Neuron (in vitro differentiated cells): ENCODE measurements around the gene PRKD1.

ENCODE experiments used
- H2AFZ ChIP-seq: one replicate; pipeline ENCODE4 v1.6.1; 2013; ENCODE audit warnings: low read depth, mild to moderate bottlenecking, inconsistent platforms, low read length, moderate library complexity
- H3K27me3 ChIP-seq: one replicate; pipeline ENCODE4 v1.6.1; 2013; ENCODE audit warnings: low read length; ENCODE audit not compliant: insufficient read depth
- H3K36me3 ChIP-seq: one replicate; pipeline ENCODE4 v1.6.1; 2013; ENCODE audit warnings: low read length; ENCODE audit not compliant: insufficient read depth
- H3K4me1 ChIP-seq: one replicate; pipeline ENCODE4 v1.6.1; 2013; ENCODE audit warnings: low read length; ENCODE audit not compliant: insufficient read depth
- H3K4me3 ChIP-seq: 2 replicates; pipeline ENCODE4 v1.5.1; 2013; ENCODE audit warnings: mild to moderate bottlenecking, low read length, moderate library complexity
- H3K9me3 ChIP-seq: one replicate; pipeline ENCODE4 v1.6.1; 2013; ENCODE audit warnings: low read length

The PRKD1 gene

GRCh38 chr14:29925101-29925722, 2.4 kb downstream of the PRKD1 start:
- peaks cover 14% of the 10 kb centered on the region for H3K4me1 ChIP-seq
- no peak overlapping the region for H3K4me3 ChIP-seq
- H3K36me3 ChIP-seq, result no peaks in the 10 kb centered on the region
- no peaks in the 10 kb centered on the region for H3K9me3 ChIP-seq
- no peak overlapping the region for H2AFZ ChIP-seq
- H3K27me3 ChIP-seq, result peaks cover 13% of the 10 kb centered on the region

DNA sequence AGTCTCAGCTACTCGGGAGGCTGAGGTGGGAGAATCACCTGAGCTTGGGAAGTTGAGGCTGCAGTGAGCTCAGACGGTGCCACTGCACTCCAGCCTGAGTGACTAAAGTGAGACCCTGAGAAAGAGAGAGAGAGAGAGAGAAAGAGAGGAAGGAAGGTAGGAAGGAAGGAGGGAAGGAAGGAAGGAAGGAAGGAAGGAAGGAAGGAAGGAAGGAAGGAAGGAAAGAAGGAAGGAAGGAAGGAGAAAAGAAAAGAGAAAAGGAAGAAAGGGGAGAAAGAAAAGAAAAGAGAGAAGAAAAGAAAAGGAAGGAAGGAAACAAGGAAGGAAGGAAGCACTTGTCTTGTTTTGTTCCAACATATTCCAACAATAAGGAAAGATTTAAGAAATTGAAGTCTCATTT, 7.8 kb downstream of the PRKD1 start:
- H2AFZ ChIP-seq, result no peak overlapping the region
- no peaks in the 10 kb centered on the region for H3K27me3 ChIP-seq
- H3K36me3 ChIP-seq, result no peaks in the 10 kb centered on the region
- H3K4me3 ChIP-seq, result no peak overlapping the region
- no peaks in the 10 kb centered on the region for H3K4me1 ChIP-seq
- H3K9me3 ChIP-seq, result no peaks in the 10 kb centered on the region

DNA sequence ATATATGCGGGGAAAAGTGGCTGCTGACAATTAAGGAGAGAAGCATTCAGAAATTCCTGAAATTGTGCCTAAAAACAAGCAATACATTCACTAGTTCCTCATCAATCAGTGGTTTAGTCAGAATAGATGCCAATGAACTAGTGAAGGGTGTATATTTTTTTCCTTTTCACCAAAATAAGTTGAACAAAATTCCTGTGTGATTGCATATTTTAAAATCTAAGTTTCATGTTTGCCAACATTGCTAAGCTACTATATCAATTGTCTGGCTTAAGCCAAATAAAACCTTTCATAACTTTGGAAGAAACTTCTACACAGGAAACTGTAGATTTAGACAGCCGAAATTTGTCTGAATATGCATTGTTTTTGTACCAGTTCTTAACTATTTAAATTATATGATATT, 8.7 kb downstream of the PRKD1 start:
- H3K4me3 ChIP-seq, result no peak overlapping the region
- H3K27me3 ChIP-seq, result no peaks in the 10 kb centered on the region

DNA sequence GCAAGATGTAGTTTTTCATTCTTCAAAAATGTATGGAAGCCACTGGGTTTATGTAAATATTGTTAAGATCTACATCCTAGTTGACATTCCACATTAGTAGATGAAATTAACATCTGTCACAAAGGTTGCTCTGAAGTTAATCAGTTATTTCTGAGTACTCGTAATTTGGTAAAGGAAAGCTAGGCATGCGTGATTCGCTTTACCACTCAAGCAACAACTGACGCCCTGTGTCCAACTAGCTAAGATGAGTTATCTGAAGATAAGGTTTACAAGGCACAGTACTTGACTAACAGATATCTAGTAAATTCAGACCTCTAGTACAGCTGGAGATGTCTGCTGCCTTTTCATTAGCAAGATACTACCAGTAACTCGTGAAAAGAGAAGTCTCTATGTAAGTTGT, 14.1 kb downstream of the PRKD1 start:
- H2AFZ ChIP-seq, result no peak overlapping the region
- no peak overlapping the region for H3K4me3 ChIP-seq
- no peaks in the 10 kb centered on the region for H3K4me1 ChIP-seq
- no peaks in the 10 kb centered on the region for H3K36me3 ChIP-seq
- peaks cover 3% of the 10 kb centered on the region for H3K9me3 ChIP-seq
- no peaks in the 10 kb centered on the region for H3K27me3 ChIP-seq

More for the DNA sequence above, 8.7 kb downstream of the PRKD1 start:
- no peaks in the 10 kb centered on the region for H3K36me3 ChIP-seq
- H3K4me1 ChIP-seq, result no peaks in the 10 kb centered on the region
- no peak overlapping the region for H2AFZ ChIP-seq
- no peaks in the 10 kb centered on the region for H3K9me3 ChIP-seq

DNA sequence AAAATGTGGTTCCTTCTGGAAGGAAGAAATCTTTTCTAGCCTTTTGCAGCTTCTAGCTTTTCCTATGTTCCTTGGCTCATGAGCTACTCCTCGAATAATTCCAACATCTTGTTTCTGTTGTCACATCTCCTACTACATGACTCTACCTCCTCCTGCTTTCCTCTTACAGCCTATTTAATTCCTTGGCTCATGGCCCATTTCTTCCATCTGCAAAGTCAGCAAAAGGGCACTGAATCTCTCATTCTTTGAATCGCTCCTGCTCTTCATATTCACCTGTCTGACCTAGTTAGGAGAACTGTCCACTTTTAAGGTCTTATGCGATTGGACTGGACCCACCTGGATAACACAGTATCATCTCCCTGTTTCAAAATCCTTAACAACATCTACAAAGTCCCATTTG, 15.8 kb downstream of the PRKD1 start:
- Histone ChIP-seq H2AFZ (no peak overlapping the region), H3K36me3 (no peaks in the 10 kb centered on the region), H3K4me3 (no peak overlapping the region)

GRCh38 chr14:29908652-29909577, 18.7 kb downstream of the PRKD1 start:
- Histone ChIP-seq H3K27me3 (no peaks in the 10 kb centered on the region), H3K4me3 (no peak overlapping the region), H3K36me3 (no peaks in the 10 kb centered on the region), H3K4me1 (no peaks in the 10 kb centered on the region), H3K9me3 (peaks cover 3% of the 10 kb centered on the region), H2AFZ (no peak overlapping the region)

More for the DNA sequence above, 15.8 kb downstream of the PRKD1 start:
- H3K4me1 ChIP-seq, result no peaks in the 10 kb centered on the region
- peaks cover 3% of the 10 kb centered on the region for H3K9me3 ChIP-seq
- no peaks in the 10 kb centered on the region for H3K27me3 ChIP-seq

DNA sequence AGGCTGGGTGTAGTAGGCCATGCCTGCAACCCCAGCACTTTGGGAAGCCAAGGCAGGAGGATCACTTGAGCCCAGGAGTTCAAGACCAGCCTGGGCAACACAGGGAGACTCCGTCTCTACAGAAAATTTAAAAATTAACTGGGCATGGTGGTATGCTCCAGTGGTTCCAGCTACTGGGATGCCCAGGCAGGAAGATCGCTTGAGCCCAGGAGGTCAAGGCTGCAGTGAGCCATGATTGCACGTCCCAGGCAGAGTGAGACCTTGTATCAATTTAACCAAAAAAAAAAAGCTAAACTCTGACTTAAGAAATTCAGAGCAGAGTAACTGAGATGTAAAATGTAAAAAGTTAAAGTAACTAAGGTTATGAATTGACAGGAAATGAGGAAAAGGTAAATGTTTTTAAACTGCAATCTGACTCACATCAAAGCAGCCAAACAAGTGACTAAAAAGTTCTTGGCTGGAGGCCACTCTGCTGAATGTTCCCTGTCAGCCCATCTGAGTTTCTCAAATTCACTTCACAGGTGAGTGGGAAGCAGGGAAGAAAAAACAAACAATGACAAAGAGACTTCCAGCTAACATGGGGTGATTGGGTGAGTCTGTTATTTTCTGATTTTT, 21.3 kb downstream of the PRKD1 start:
- H3K4me1 ChIP-seq, result no peaks in the 10 kb centered on the region
- no peak overlapping the region for H2AFZ ChIP-seq

GRCh38 chr14:29905543-29905942, 22.1 kb downstream of the PRKD1 start:
- no peaks in the 10 kb centered on the region for H3K4me1 ChIP-seq
- H3K27me3 ChIP-seq, result no peaks in the 10 kb centered on the region
- no peak overlapping the region for H2AFZ ChIP-seq
- H3K36me3 ChIP-seq, result no peaks in the 10 kb centered on the region
- H3K4me3 ChIP-seq, result no peak overlapping the region
- peaks cover 3% of the 10 kb centered on the region for H3K9me3 ChIP-seq

More for the DNA sequence above, 21.3 kb downstream of the PRKD1 start:
- Histone ChIP-seq H3K27me3 (no peaks in the 10 kb centered on the region), H3K4me3 (no peak overlapping the region), H3K9me3 (peaks cover 3% of the 10 kb centered on the region), H3K36me3 (no peaks in the 10 kb centered on the region)

- Histone ChIP-seq H3K9me3 (no peaks in the 10 kb centered on the region), H3K4me1 (no peaks in the 10 kb centered on the region), H3K4me3 (no peak overlapping the region), H3K36me3 (no peaks in the 10 kb centered on the region), H3K27me3 (no peaks in the 10 kb centered on the region), H2AFZ (no peak overlapping the region)
These were observed 26.9 kb downstream of the PRKD1 start for GRCh38 chr14:29900609-29901350.

DNA sequence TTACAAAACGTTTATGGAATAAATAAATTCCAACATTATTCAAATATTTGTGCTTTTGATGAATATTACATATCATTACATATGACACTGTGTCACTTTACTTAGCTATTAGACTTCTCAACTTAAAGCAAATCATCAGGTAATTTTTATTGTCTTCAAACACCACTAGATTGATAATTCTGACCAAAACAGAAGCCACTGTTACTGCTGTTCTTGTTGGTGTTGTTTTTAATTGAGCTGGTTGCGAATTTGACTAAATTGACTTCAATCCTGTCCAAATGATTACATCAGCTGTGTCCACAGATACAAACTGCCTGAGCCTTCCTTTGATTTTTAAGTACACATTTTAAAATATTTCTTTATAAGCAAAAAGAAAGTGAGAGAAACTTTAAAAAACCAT, 29.2 kb downstream of the PRKD1 start:
- Histone ChIP-seq H3K27me3 (no peaks in the 10 kb centered on the region), H3K4me1 (peaks cover 5% of the 10 kb centered on the region), H3K9me3 (no peaks in the 10 kb centered on the region), H3K4me3 (no peak overlapping the region), H2AFZ (no peak overlapping the region), H3K36me3 (no peaks in the 10 kb centered on the region)

GRCh38 chr14:29897181-29897580, 30.5 kb downstream of the PRKD1 start:
- Histone ChIP-seq H3K27me3 (no peaks in the 10 kb centered on the region), H3K4me3 (no peak overlapping the region), H3K4me1 (peaks cover 5% of the 10 kb centered on the region), H3K9me3 (no peaks in the 10 kb centered on the region), H2AFZ (no peak overlapping the region), H3K36me3 (no peaks in the 10 kb centered on the region)

DNA sequence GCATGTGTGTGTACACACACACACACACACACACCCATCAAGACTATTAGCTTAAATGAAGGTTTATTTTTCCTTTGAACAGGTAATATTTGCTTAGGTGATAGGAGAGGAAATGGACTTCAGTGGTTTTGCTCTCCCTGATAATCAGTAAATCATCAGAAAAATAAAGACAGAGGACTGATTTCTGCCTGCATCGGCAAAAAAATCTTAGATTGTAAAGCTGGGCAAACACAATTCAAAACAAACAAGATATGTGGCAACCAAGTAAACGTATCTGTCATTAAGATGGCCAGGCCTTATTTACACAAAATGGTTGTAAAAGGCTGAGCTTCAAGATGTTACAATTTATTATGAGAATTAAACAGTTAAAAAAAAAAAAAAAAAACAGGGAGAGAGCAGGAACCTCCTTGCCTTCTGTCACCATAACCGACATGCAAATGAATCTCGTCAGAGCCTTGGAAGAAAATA, 31.3 kb downstream of the PRKD1 start:
- no peak overlapping the region for H2AFZ ChIP-seq
- H3K9me3 ChIP-seq, result no peaks in the 10 kb centered on the region

More for the DNA sequence above, 31.3 kb downstream of the PRKD1 start:
- Histone ChIP-seq H3K4me3 (no peak overlapping the region), H3K27me3 (no peaks in the 10 kb centered on the region), H3K4me1 (peaks cover 5% of the 10 kb centered on the region), H3K36me3 (no peaks in the 10 kb centered on the region)
